Upper lobe of left lung (tissue), 6 donors: ENCODE results near the gene SLBP. TPM values are rescaled to one million over a fixed set of nuclear protein-coding genes. Genes with fewer than 3 reads are reported as not detected.

Experiments used
- ATAC-seq, 2 donors: fragments of 200-7000 bp; cut with Tn5 transposase; one replicate each; pipeline ENCODE4 v1.9.1; 2022; ENCODE audit warnings: mild to moderate bottlenecking in 2 of 2, moderate library complexity in 2 of 2; ENCODE audit not compliant: low FRiP score in 2 of 2
- DNase-seq, 2 donors: peaks; one replicate each; pipeline ENCODE4 v3.0.0-alpha.2; 2019 to 2020
- H3K27ac ChIP-seq, 4 donors: fragments of 200-600 bp; sonication (generic); one replicate each; pipeline ENCODE4 v1.5.1; 2016 to 2019
- H3K27me3 ChIP-seq, 4 donors: fragments of 200-600 bp; sonication (generic); one replicate each; pipeline ENCODE4 v1.5.1; 2017 to 2019
- H3K36me3 ChIP-seq, 4 donors: fragments of 200-600 bp; sonication (generic); one replicate each; pipeline ENCODE4 v1.5.1; 2016 to 2019
- H3K4me1 ChIP-seq, 4 donors: fragments of 200-600 bp; sonication (generic); one replicate each; pipeline ENCODE4 v1.5.1; 2018 to 2019
- H3K4me3 ChIP-seq, 4 donors: fragments of 200-600 bp; sonication (generic); one replicate each; pipeline ENCODE4 v1.5.1; 2017 to 2019; ENCODE audit warnings: mild to moderate bottlenecking in 2 of 4, moderate library complexity in 1 of 4
- H3K9me3 ChIP-seq, 4 donors: fragments of 200-600 bp; sonication (generic); one replicate each; pipeline ENCODE4 v1.5.1; 2018 to 2019
- CTCF ChIP-seq, 6 experiments: fragments of 450-650 bp in 4 of 6; fragments of 200-600 bp in 2 of 6; sonication (generic) in 2 of 6; IDR thresholded peaks; one replicate each; pipeline ENCODE4 v1.5.1; 2016 to 2019; ENCODE audit warnings: antibody characterized with exemption in 6 of 6
- EP300 ChIP-seq, 4 donors: sonication (generic); formaldehyde crosslinking; IDR thresholded peaks; one replicate each; pipeline ENCODE4 v1.5.1; 2017; ENCODE audit warnings: antibody characterized with exemption in 4 of 4, control low read depth in 2 of 4
- POLR2A ChIP-seq, 4 donors: fragments of 450-650 bp; IDR thresholded peaks; one replicate each; pipeline ENCODE4 v1.5.1; 2016 to 2017; ENCODE audit warnings: antibody characterized with exemption in 4 of 4, mild to moderate bottlenecking in 2 of 4
- POLR2AphosphoS5 ChIP-seq, 2 donors: sonication (generic); formaldehyde crosslinking; IDR thresholded peaks; one replicate each; pipeline ENCODE4 v1.5.1; 2017; ENCODE audit warnings: antibody characterized with exemption in 2 of 2
- WGBS, 2 donors: methylation state at CpG; one replicate each; pipeline ENCODE4 v1.1.5; 2017 to 2018; 5-methylcytosine and 5-hydroxymethylcytosine counted together
- total RNA-seq, 6 donors: library from RNA; depleted of rRNA in 4 of 6; stranded (reverse); fragments of >200 nt in 4 of 6; gene quantifications; one replicate each; pipeline versions ENCODE4 v1.1.0 to v1.2.1, GENCODE V29; 2016 to 2021
- donor health status: DM: no; HTN: no; CAD: no; lungs with moderate emphysema.
- donor health status: DM: no; HTN: yes; CAD: no; lungs with severe emphysema.

SLBP gene
- total RNA-seq, 6 donors from 2014 or later, result 33.0 to 51.1 (median 38.0) TPM

GRCh38 chr4:1666391-1666790 lies 45.7 kb downstream of the SLBP start:
- ATAC-seq (no peak), DNase-seq (no peak)
- no peaks in the 10 kb centered on the region for H3K27me3 ChIP-seq

DNA sequence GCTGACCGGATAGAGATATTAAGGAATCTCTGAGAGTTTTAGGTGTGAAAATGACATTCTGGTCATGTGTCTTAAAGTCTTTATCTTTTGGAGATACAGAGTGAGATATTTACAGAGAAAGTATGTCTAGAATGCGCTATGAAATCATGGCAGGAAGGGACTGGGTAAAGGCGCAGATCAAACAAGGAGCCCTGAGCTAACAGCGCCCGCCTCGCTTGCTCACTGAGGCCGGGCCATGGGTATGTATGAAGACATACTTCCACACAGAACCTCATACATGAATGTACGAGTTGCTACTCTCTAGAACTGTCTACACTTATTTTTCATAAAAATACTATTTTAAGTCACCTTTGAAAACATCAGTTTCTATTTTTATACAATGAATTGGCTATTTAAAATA lies 48.0 kb downstream of the SLBP start:
- TF ChIP-seq POLR2A (IDR thresholded peaks at IDR 0.05), result no peak
- TF ChIP-seq POLR2AphosphoS5 (IDR thresholded peaks at IDR 0.05), result no peak
- no peak for TF ChIP-seq EP300 (IDR thresholded peaks at IDR 0.05)
- H3K9me3 ChIP-seq, result no peaks in the 10 kb centered on the region
- H3K4me1 ChIP-seq, result no peaks in the 10 kb centered on the region
- no peak overlapping the region for H3K27ac ChIP-seq
- H3K36me3 ChIP-seq, result no peaks in the 10 kb centered on the region
- WGBS, 2 donors, result 85 to 93% methylated on average over 8 of the region's 8 CpGs
- ATAC-seq (no peak), DNase-seq (no peak)
- no peak overlapping the region for H3K4me3 ChIP-seq
- H3K27me3 ChIP-seq, result no peaks in the 10 kb centered on the region

More at GRCh38 chr4:1666391-1666790, 45.7 kb downstream of the SLBP start:
- no peaks in the 10 kb centered on the region for H3K9me3 ChIP-seq
- no peak overlapping the region for H3K4me3 ChIP-seq
- no peaks in the 10 kb centered on the region for H3K36me3 ChIP-seq
- H3K27ac ChIP-seq, result no peak overlapping the region
- 64 to 80% methylated on average over 11 to 12 of the region's 12 CpGs for WGBS, 2 donors
- H3K4me1 ChIP-seq, result no peaks in the 10 kb centered on the region
- no peak for TF ChIP-seq POLR2A (IDR thresholded peaks at IDR 0.05)
- no peak for TF ChIP-seq EP300 (IDR thresholded peaks at IDR 0.05)
- TF ChIP-seq POLR2AphosphoS5 (IDR thresholded peaks at IDR 0.05), result no peak
- no peak for TF ChIP-seq CTCF (IDR thresholded peaks at IDR 0.05)

GRCh38 chr4:1663549-1663948 lies 48.6 kb downstream of the SLBP start:
- 98 to 99% methylated on average over 5 of the region's 5 CpGs for WGBS, 2 donors
- Histone ChIP-seq H3K4me1 (no peaks in the 10 kb centered on the region), H3K9me3 (no peaks in the 10 kb centered on the region), H3K36me3 (no peaks in the 10 kb centered on the region), H3K27me3 (no peaks in the 10 kb centered on the region), H3K4me3 (no peak overlapping the region), H3K27ac (no peak overlapping the region)
- ATAC-seq (no peak), DNase-seq (no peak)
- TF ChIP-seq POLR2AphosphoS5 (IDR thresholded peaks at IDR 0.05), result no peak
- no peak for TF ChIP-seq EP300 (IDR thresholded peaks at IDR 0.05)
- no peak for TF ChIP-seq POLR2A (IDR thresholded peaks at IDR 0.05)
- TF ChIP-seq CTCF (IDR thresholded peaks at IDR 0.05), result no peak

DNA sequence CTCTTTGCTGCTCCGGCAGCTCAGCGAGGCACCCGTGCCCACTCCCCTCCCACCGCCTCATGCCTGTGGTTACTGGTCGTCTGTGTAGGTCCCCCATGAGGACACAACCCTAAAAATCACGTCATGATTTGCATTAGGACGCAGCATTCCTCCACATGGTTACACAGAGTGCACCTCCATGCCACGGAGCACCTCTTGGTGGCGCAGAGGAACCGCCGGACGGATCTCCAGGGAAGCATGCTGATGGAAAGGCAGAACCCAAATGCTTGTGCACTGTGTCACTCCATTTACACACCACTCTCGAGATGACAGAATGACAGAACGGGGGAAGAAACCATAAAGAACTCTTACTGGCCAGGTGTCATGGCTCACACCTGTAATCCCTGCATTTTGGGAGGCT lies 50.4 kb downstream of the SLBP start:
- no peak for ATAC-seq
- no peaks in the 10 kb centered on the region for H3K9me3 ChIP-seq
- WGBS, 2 donors, result 91% methylated on average over 14 of the region's 14 CpGs
- TF ChIP-seq EP300 (IDR thresholded peaks at IDR 0.05), result no peak
- no peak for TF ChIP-seq POLR2AphosphoS5 (IDR thresholded peaks at IDR 0.05)
- H3K4me1 ChIP-seq, result no peaks in the 10 kb centered on the region
- H3K4me3 ChIP-seq, result no peak overlapping the region
- no peak overlapping the region for H3K27ac ChIP-seq
- H3K36me3 ChIP-seq, result no peaks in the 10 kb centered on the region
- no peak for DNase-seq
- H3K27me3 ChIP-seq, result no peaks in the 10 kb centered on the region

GRCh38 chr4:1660948-1661677 lies 51.0 kb downstream of the SLBP start:
- Histone ChIP-seq H3K4me3 (no peak overlapping the region), H3K36me3 (no peaks in the 10 kb centered on the region), H3K27me3 (no peaks in the 10 kb centered on the region), H3K4me1 (no peaks in the 10 kb centered on the region), H3K27ac (no peak overlapping the region), H3K9me3 (no peaks in the 10 kb centered on the region)
- ATAC-seq (peak in 1 of 2 donors; percentile 18), DNase-seq (no peak)
- TF ChIP-seq EP300 (IDR thresholded peaks at IDR 0.05), result no peak
- TF ChIP-seq CTCF (IDR thresholded peaks at IDR 0.05), result no peak
- no peak for TF ChIP-seq POLR2AphosphoS5 (IDR thresholded peaks at IDR 0.05)
- TF ChIP-seq POLR2A (IDR thresholded peaks at IDR 0.05), result no peak
- WGBS, 2 donors, result 91 to 92% methylated on average over 23 to 25 of the region's 25 CpGs
